HG02852 (cell line): ENCODE results near the gene PPP2R3C.
"Not testable (repeated sequence)": the region's sequence is repeated elsewhere in the genome, so short reads cannot be mapped to it uniquely, and the experiment has no call there.

ENCODE experiments used
- ATAC-seq: cut with Tn5 transposase; IDR thresholded peaks from one replicate; pipeline ENCODE4 v1.9.1; 2021; ENCODE audit warnings: mild to moderate bottlenecking, moderate library complexity; ENCODE audit not compliant: unreplicated experiment

PPP2R3C gene

DNA sequence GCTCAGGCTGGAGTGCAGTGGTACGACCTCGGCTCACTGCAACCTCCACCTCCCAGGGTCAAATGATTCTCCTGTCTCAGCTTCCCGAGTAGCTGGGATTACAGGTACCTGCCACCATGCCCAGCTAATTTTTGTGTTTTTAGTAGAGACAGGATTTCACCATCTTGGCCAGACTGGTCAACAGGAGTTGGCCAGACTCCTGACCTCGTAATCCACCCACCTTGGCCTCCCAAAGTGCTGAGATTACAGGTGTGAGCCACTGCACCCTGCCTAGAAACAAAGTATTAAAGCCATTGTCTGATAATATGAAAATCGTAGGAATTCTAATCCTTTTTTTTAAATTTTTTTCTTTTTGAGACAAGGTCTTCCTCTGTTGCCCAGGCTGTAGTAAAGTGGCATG, 56.1 kb downstream of the PPP2R3C start:
- ATAC-seq = not testable (repeated sequence)

DNA sequence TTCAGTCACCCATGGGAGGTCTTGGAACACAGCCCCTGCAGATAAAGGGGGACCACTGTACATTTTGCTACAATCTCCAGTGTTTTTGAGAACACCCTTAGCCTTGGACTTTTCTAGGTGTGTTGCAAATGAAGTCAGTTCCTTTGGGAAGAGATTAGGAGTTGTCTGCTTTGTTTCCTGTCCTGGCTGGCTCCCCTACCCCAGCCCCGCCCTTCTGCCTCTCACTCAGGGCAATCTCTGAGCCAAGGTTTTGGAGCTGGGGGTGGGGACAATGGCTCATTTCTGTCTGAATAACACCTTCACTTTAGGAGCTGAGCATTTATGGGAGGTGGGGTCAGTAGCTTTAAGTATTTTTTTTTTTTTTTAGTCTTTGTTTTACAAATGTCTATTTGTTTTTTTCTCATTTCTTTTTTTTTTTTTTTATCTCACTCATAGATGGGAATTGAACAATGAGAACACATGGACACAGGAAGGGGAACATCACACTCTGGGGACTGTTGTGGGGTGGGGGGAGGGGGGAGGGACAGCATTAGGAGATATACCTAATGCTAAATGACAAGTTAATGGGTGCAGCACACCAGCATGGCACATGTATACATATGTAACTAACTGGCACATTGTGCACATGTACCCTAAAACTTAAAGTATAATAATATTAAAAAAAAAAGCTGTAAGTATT, 60.5 kb downstream of the PPP2R3C start:
- ATAC-seq = not testable (repeated sequence)

DNA sequence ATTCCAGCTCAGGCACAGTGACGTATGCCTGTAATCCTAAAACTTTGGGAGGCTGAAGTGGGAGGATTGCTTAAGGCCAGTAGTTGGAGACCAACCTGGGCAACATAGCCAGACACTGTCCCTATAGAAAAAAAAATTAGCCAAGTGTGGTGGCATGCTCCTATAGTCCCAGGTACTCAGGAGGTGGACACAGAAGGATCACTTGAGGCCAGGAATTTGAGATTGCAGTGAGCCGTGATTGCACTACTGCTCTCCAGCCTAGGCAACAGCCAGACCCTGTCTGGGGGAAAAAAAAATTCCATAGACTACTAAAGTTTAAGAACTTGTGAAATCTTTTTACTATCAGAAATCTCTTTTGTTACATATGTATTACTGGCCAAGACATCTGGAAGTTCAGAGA, 69.2 kb downstream of the PPP2R3C start:
- no peak for ATAC-seq

DNA sequence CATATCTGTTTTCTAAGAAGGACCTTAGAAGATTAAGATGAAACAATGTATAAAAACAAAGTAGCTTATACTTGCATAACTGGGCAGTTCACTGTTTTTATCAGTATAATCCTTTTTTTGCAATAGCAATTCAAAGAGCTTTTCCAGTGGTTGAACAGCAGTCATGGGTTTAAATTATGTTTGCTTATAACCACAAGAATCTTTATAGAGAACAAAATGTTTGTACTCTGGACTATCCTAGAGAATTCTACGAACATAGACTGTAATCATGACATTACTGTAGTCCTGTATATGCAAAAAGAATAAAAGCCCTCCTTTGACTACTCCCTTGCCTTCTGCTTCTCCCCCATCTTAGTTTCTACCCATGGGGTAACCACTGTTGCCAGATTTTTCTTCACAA, 70.0 kb downstream of the PPP2R3C start:
- ATAC-seq = no peak

DNA sequence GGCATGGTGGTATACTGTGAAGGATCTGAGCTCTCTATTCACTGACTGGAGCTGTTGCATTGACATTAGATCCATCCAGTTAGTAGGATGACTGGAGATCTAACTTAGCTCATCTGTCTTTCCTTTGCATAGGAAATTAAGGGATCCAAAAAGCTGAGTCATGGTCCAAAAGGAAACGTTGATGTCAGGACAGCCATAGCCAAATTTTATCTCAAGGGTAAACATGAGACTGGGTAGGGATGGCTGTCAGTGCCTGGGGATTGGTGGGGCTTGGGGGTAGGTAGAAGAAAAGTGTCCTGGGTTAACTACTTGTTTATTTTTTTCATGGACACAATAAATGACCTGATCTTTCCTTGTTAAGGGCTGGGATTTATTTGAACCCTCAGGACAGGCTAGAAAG, 71.1 kb downstream of the PPP2R3C start:
- ATAC-seq = no peak

DNA sequence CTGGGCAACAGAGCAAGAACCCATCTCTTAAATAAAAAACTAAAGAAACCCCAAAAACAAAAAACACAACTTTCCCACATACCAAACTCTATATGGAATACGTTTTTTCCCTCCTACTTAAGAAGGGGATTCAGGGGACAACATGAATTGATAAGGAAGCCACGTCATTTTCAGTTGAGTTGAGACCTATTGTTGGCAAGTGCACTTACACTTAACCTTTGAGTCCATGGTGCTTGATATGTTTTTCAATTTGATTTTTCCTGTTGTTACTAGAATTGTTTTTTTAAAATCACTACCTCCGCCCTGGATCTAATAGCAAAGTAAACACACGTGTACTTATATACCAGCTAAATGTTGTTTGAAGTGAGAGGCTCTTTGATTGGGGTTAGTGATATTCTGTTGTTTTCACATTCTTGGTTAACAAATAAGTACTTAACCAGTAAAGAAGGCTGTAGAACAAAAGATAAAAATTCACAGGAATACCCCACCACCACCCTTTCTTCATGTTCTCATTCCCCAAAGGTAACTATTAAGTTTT, 73.7 kb downstream of the PPP2R3C start:
- ATAC-seq = no peak

DNA sequence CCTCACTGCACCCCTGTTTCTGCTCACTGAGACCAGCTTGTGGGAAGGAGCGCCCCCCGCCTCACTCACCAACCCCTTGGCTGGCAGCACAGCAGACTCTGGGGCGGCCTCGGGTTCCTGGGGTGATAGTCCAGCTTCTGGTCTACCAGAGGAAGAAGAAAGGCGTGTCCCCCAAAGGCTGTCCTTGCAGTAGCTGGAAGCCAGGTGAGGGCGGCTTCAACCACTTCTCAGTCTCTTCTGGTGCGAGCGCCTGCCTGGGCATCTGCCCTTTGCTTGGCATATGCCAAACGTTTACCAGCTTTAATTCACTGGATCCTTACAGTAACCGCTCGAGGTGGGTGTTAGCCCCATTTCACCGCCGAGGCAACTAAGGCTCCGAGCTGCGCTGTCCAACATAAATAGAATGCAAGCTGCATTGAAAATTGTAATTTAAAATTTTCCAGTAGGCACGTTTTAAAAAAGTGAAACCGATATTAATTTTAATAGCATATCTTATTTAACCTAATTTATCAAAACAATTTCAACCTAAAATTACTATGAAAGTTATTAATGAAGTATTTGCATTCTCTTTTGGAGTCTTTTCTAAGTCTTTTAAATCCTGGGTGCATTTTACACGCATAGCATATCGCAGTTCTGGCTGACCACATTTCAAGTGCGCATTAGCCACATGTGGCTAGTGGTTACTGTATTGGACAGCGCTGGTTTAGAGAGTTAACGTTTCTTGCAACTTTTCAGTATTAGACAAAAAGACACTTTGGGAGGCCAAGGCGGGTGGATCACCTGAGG, 74.8 kb downstream of the PPP2R3C start:
- ATAC-seq = peak; percentile 33

DNA sequence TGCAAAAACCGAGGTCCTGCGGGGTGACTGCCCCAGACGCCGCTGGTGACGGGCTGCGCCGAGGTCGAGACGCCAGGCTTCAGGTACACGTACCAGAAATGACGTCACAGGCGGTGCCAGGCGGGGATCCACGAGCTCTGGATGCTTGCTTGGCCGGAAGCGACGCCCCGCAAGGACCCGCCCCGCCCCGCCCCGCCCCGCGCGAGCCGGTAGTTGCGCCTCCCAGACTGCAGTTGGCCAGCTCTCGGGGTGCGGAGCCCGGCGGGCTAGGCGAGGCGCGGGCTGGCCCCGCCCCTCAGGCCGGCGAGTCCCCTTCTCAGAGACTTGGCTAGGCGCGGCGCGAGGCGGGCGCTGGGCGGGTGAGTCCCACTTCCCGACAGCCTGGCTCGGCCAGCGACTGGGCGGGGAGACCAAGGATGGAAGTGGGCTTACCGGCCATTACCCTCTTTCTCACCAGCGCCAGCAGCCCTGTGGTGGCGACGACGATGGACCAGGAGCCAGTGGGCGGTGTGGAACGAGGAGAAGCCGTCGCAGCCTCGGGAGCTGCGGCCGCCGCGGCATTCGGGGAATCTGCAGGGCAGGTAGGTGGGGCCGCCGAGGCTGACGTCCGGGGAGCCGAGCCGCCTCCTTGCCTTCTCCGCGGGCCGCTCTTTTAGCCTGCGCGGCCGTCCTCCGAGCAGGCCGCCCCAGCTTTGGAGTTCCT, 75.6 kb downstream of the PPP2R3C start, which contains the start of gene FAM177A1:
Gene FAM177A1, plus strand, starts transcription at position 225 of the 703 bp plus-strand sequence. Its CDS starts 192 bp downstream, at position 417.
- ATAC-seq = peak; percentile 92

DNA sequence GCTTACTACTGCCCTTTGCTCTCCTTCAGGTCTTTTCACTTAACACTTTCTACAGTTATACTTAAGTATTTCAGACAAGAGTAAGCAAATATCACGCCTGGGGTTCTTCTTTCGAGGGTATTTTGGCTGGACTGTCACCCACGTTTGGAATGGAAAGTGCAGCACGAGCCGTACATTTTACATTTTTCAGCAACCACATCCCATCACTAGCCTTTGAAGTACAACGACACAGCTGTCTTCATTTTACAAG, 76.1 kb downstream of the PPP2R3C start:
- ATAC-seq = no peak

DNA sequence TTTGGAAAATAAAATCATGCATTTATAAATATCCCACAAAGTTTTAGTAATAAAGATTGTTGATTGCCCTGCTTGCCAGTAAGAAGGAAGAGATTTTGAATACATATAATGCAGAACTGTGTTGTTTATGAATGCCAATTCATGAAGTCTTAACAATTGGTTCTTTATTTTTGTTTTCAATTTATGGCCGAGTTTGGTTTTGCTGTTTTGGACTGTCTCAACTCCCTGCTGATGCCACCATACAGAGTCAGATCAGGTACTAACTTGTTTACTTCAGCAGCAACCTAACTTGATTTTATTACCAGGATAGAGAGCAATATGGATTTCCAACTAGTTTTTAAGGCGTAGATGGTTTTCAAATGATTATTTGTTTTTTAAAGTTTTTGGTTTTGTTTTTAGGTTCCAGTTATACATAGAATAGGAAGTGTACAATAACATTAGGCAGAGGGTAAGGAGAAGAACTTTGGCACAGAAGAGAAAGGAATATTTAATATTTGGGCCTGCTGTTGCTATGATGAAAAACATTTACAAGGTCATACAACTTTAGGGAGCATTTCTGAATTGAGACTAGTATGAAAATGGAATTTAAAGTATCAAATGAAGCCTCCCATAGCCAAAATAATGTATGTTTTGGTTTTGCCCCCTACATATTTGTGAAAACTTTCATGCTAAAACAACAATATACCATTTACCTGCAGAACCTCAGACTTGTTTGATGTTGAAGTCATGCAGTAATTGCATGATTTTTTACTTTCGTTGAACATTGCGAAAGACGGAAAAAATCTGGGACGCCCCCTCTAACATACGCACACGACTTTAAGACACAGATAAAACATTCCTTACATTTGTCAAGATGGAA, 76.6 kb downstream of the PPP2R3C start:
- no peak for ATAC-seq

DNA sequence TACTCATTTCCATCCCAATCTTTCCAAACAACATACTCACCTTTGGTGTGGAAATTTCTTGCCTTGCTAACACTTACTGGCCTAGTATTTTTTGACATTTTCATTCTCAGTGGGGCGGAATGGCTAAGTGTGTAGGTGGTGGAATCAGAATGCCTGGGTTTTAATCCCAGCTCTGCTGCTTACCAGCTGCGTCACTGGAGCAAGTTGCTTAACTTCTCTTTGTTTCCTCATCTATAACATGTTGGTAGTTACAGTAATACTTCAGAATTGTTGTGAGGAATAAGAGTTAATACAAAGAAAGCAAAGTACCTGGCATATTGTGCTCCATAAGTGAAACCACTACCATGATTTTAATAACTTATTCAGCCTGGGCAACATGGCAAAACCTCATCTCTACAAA, 78.7 kb downstream of the PPP2R3C start:
- ATAC-seq = no peak

DNA sequence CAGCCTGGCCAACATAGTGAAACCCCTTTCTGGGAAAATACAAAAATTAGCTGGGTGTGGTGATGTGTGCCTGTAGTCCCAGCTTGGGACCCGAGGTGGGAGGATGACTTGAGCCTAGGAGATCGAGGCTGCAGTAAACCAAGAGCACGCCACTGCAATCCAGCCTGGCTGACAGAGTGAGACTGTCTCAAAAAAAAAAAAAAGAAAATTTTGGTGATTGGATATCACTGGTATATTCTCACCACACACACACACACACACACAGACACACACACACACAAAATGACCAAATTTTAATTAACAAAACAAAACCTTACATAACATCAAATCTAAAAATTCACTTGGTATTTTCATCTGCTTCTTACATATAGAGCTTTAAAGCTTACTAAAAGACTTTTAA, 79.2 kb downstream of the PPP2R3C start:
- no peak for ATAC-seq

DNA sequence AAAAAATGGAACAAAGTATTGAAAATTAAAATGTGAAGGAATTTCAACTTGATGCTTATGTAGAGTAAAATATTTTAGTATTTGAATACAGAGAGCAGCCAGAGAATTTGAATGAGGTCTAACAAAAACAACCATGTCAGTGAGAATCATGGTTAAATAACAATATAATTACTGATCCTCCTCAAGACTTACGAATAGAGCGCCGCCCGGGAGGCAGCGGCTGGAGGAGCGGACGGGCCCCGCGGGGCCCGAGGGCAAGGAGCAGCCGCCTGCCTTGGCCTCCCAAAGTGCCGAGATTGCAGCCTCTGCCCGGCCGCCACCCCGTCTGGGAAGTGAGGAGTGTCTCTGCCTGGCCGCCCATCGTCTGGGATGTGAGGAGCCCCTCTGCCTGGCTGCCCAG, 83.5 kb downstream of the PPP2R3C start:
- ATAC-seq = not testable (repeated sequence)
